NCI-H460 (cell line): ENCODE results near the gene TSPO2. TPM values are rescaled to one million over a fixed set of nuclear protein-coding genes. Genes with fewer than 3 reads are reported as not detected.
A peak's percentile ranks its signal among the peaks of the same experiment; 100 is the strongest.

ENCODE experiments used
- DNase-seq: peaks from one replicate; pipeline ENCODE4 v3.0.0-alpha.2; 2016; ENCODE audit warnings: low read depth; ENCODE audit errors: extremely low read depth
- total RNA-seq: library from RNA; depleted of rRNA; stranded (reverse); fragments of >200 nt; shearing (Covaris generic); gene quantifications from 2 replicates; pipeline ENCODE4 v1.2.3, GENCODE V29; 2014

The TSPO2 gene
- total RNA-seq, 1 experiment from 2014 or later, result not detected

DNA sequence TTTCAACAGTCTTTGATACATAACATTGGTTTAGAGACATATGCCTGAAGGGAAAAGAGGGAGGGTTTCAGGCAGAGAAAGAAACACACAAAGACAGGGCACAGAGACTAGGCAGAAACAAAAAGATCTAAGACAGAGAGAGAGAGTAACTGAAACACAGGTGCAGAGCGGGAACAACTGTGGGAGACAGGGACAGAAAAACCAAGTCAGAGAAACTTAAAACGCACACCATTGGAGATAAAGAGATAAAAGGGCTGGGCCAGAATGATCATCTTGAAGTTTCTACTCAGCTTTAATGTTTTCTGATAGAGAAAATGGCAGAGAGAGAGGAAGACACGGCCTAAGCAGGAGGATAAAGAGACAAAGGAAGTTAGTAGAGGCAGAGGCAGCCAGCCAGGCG is 15.0 kb upstream of the TSPO2 start:
- no peak for DNase-seq

DNA sequence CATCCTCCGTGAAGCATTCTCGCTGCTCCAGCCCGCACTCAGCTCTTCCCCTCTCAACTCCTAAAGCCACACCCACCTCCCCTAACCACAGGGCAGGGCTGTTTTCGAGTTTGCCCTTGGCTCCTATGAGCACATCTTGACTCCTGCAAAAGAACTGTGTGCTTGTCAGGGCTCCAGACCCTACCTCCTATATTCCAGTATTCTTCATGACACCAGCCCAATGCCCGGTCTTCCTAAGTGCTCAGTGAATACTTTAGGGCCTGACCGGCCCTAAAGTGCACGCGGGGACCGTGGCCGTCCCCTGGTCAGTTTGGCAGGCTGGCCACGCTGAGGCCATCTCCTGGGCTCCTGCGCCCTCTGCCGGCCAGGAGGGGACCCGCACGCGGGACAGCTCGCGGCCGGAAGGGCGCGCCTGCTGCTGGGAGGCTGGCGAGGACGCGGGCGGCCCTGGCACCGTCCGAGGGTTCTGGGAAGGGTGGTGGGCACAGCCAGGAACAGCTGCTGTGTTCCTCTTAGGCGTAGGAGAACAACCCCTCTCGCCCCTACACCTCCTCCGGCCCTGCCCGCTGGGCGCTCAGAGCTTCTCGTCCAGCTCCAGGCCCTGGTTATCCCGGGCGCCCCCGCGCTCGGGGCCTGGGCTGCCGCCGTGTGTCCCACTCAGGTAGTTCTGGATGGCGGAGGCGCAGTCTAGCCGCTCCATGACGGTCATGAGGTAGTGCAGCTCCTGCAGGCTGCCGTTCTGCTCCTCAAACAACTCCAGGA is 14.3 kb upstream of the TSPO2 start:
- DNase-seq, result peak; percentile 63

DNA sequence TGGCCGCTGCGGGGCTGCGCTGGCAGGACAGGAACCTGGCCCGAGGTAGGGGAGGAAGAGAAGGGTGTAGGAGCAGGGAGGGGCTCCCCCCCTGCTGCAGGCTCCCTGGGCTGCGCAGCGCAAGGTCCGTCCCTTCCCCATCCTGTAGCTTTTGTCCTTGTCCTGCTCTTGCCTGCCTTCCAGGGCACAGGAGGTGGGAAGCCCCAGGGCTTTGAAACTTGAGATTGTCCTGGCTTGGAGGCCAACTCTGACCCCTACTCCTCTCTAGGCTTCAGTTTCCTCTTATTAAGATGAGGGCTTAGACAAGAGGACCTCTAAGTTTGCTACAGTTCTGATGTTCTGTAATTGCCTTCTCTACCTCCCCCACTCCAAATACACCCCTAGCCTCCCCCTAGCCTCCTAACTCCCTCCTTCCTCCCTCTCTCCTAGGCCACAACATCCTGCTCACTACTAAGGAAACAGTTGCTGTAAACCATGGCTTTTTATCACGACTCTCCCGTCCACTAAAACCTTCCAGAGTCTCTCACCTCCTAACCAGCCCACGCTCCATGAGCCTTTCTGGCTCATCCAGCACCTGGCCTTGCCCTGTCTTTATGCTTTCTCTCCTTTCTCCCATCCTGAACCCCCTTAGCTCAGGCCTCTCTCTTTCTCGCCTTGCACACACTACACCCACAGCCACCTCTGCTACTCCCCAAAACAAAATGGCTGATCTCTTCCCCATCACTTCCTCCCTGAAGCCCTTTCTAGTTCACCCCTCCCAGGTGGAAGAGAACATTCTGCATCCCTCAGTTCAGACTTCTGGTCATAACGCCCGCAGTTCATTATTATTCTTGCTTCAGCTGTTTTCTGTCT is 13.5 kb upstream of the TSPO2 start:
- no peak for DNase-seq

- no peak for DNase-seq
Observed at GRCh38 chr6:41032830-41033229, 9.4 kb upstream of the TSPO2 start.

- DNase-seq, result no peak
Observed at GRCh38 chr6:41033776-41034175, 8.5 kb upstream of the TSPO2 start.

DNA sequence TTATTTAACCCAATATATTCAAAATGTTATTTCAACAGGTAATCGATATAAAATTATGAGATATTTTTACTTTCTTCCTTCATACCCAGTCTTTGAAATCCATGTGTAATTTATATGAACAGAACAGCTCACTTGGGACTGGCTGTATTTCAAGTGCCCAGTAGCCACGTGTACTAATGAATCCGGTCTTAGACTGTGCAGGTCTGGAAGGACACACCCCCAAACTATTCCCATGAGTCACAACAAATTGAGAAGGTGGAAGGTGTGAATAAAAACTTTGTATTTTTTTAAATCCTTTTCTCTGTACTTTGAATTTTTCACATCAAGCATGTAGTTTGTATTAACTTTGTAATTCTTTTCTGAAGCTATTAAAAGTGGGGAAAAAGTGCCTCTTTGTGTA is 6.1 kb upstream of the TSPO2 start:
- DNase-seq, result no peak

- no peak for DNase-seq
Observed at GRCh38 chr6:41036601-41037000, 5.7 kb upstream of the TSPO2 start.

GRCh38 chr6:41037107-41037900 is 5.0 kb upstream of the TSPO2 start:
- DNase-seq, result no peak

DNA sequence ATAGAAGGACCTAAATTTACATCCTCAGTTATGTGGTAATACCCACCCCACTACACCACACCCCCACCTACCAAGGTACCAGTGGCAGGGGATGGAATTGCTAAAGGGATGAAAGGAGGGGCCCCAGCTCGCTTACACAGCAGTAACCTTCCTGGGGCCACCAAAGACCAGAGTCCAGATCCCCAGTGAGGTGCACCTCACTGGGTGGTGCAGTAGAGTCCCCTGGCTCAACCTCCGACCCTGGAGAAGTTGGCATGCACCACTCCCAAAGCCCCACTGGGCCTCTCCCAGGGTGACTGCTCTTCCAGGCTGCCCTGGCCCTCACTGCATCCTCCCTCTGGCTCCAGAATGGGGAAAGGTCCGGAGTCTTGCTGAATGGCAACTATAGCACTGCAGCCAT is 4.1 kb upstream of the TSPO2 start:
- DNase-seq, result no peak

DNA sequence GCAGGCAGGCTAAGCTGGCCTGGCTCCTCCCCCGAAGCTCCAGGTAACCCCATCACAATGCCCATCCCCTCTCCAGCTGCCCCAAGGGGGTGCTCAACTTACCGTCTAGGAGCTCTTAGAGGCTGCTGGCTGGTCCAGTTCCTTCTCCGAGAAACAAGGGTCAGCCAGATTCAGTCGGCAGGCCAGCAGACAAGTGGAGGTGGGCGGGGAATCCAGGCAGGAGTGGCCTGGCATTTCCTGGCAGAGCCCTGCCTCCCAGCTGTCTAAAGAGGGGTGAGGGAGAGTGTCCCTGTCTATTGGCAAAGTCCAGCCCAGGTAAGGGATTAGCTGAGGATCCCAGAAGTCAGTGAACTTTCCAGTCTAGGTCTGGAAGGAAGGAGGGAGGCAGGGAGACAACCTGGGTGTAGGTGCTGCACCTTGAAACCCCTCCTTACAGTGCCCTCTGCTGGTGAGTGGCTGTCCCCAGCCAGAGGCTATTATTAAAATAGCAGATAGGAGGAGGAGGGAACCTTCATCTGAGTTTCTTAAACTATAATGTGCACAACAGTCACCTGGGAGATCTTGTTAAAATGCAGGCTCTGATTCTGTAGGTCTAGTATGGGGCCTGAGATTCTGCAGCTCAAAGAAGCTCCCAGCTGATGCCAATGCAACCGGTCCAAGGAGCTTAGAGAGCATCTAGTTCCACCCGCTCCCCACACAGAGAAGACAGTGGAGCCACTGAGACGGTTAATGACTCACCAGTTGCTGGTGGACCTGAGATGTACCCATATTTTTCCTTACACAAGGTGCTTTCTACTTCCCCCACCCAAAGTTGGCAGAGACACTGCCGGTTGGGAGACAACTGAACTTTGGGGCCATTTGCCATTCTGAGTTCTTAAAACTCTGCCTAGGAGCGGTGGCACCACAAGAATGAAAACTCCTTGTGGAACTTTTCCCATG is 2.9 kb upstream of the TSPO2 start, which contains the start of gene UNC5CL:
TSS of gene UNC5CL (minus strand) at position 162 of the 939 bp plus-strand sequence. CDS start 4,147 bp downstream, outside the sequence.
- peak; percentile 24 for DNase-seq

DNA sequence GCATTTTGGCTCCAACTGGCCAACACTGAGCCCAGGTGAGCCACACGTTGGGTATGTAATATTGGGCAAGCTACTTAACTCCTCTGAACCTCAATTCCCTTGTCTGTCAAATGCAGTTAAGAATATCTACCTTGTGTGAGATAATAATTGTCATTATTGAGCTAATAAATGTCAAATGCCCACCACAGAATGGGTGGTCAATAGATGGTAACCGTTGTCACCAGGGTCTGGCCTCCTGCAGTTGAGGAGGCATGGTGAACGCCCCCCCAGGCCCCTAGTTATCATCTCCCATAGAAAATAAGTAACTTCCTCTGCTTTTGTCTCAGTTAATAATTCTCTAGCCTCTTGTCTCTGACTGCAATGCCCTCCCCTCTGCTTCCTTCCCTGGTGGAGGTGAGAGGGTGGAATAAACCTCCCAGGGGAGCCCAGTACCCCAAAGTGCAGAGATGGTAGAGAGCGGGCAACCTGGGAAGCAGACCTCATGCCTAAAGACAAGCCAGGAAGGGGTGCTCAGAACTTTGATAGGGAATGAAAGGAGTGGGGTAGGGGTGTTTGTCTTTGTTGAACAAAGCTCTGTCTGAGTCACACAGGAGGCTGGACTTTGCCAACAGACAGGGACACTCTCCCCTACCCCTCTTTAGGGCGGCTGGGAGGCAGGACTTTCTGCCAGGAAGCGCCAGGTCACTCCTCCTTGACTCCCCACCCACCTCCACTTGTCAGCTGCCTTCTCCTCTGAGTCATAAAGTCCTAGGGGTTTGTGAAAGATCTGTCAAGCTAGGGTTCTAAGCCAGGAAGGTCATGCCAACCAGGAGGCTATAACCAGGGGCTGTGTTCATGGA is 1.9 kb upstream of the TSPO2 start:
- DNase-seq, result no peak

- DNase-seq, result no peak
Observed at GRCh38 chr6:41040940-41041536, 1.2 kb upstream of the TSPO2 start.

DNA sequence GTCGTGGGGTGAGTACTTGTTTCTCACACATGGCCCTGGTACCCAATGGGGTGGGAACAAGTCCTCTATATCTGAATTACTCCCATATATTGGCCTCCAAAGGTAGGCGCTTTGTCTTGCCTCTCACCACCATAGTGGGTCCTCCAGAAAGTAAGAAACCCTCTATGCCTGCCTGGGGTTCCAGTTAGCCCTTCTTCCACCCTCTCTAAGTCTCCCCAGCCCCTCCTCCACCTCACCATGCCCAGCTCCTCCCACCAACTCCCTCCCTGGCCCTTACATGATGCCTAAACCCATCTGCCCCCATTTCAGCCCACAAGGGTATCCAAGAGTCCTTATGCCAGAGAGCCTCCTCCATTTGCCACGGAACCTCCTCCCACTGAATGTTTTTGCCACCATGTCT is 884 bp downstream of the TSPO2 start:
- no peak for DNase-seq

- no peak for DNase-seq
Observed at GRCh38 chr6:41045664-41046063, 3.4 kb downstream of the TSPO2 start.

- no peak for DNase-seq
Observed at GRCh38 chr6:41046084-41046483, 3.8 kb downstream of the TSPO2 start.

DNA sequence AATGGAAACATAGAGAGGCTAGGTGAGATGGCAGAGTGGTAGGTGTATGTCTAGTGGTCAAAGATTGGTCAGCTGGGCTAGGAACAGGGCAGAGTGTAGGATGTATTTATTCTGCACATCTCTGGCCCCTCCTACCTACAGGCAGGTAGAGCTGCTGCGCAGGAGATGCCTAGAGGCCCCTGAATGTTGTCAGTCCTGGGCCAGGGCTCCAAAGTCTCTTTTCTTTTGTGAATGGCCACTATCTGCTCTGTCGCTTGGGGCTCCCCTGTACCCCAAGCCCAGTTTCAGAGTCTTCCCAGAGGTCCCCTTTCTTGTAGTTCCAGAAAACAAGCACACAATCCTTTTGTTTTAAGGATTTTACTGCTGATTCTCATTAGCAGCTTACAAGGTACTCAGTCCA is 5.0 kb downstream of the TSPO2 start:
- DNase-seq, result no peak

GRCh38 chr6:41047745-41048732 is 5.8 kb downstream of the TSPO2 start:
- DNase-seq, result no peak
